DOHH2 (cell line): ENCODE results near the gene MC5R.

Source experiments
- EZH2phosphoT487 ChIP-seq: fragments of 200-600 bp; sonication (generic); IDR thresholded peaks from 2 replicates; pipeline ENCODE4 v1.6.1; 2017; ENCODE audit warnings: borderline replicate concordance, mild to moderate bottlenecking, antibody characterized with exemption, low read length, moderate library complexity, mixed read lengths
- TF ChIP-seq, protein P1 (sequence below): fragments of 200-600 bp; sonication (generic); IDR thresholded peaks from one replicate; pipeline ENCODE4 v1.5.1; 2014; ENCODE audit warnings: antibody characterized with exemption, mild to moderate bottlenecking, low read depth, low read length; ENCODE audit not compliant: poor library complexity, severe bottlenecking

DNA sequence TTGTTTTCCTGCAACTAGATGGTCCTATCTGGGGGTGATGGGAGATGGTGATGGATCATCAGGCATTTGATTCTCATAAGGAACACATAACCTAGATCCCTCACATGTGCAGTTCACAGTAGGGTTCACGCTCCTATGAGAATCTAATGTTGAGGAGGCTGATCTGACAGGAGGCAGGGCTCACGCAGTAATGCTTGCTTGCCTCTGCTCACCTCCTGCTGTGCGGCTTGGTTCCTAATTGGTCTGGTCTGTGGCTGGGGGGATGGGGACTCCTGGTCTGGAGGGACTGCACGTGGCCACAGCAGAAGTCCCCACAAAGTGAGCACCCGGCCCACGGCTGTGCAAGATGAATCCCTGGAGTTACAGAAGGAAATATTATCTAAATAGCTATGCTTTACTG, 11.3 kb downstream of the MC5R start:
- TF ChIP-seq, protein P1, sequence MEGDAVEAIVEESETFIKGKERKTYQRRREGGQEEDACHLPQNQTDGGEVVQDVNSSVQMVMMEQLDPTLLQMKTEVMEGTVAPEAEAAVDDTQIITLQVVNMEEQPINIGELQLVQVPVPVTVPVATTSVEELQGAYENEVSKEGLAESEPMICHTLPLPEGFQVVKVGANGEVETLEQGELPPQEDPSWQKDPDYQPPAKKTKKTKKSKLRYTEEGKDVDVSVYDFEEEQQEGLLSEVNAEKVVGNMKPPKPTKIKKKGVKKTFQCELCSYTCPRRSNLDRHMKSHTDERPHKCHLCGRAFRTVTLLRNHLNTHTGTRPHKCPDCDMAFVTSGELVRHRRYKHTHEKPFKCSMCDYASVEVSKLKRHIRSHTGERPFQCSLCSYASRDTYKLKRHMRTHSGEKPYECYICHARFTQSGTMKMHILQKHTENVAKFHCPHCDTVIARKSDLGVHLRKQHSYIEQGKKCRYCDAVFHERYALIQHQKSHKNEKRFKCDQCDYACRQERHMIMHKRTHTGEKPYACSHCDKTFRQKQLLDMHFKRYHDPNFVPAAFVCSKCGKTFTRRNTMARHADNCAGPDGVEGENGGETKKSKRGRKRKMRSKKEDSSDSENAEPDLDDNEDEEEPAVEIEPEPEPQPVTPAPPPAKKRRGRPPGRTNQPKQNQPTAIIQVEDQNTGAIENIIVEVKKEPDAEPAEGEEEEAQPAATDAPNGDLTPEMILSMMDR = no peak
- TF ChIP-seq EZH2phosphoT487 = no peak
